Hepatocyte (in vitro differentiated cells): ENCODE data around the gene NID1.

Source experiments
- CTCF ChIP-seq: fragments of 200-600 bp; sonication (generic); IDR thresholded peaks from 2 replicates; pipeline ENCODE4 v1.5.1; 2016; ENCODE audit warnings: antibody characterized with exemption, mild to moderate bottlenecking; ENCODE audit not compliant: poor library complexity
- EZH2 ChIP-seq: fragments of 200-600 bp; sonication (generic); IDR thresholded peaks from 2 replicates; pipeline ENCODE4 v1.6.1; 2016; ENCODE audit warnings: antibody characterized with exemption, mild to moderate bottlenecking, borderline replicate concordance

GRCh38 chr1:236099355-236099974, 34.6 kb upstream of the NID1 start:
- TF ChIP-seq EZH2 (no peak), CTCF (no peak)
